Prostate gland (tissue), 2 donors: ENCODE data around the gene SLC6A2.

Experiments
- POLR2A ChIP-seq: fragments of 450-650 bp; IDR thresholded peaks from one replicate; pipeline ENCODE4 v1.6.1; 2016; ENCODE audit warnings: antibody characterized with exemption, mild to moderate bottlenecking
- POLR2AphosphoS5 ChIP-seq: sonication (generic); formaldehyde crosslinking; IDR thresholded peaks from one replicate; pipeline ENCODE4 v1.6.1; 2017; ENCODE audit warnings: antibody characterized with exemption
- TF ChIP-seq, protein P1 (sequence below), 4 experiments: fragments of 200-600 bp in 2 of 4; fragments of 450-650 bp in 2 of 4; sonication (generic) in 2 of 4; IDR thresholded peaks; 1 replicate in 3 of 4; 2 replicates in 1 of 4; pipeline ENCODE4 v1.5.1; 2016 to 2019; ENCODE audit warnings: antibody characterized with exemption in 4 of 4, mild to moderate bottlenecking in 2 of 4, moderate library complexity in 2 of 4

DNA sequence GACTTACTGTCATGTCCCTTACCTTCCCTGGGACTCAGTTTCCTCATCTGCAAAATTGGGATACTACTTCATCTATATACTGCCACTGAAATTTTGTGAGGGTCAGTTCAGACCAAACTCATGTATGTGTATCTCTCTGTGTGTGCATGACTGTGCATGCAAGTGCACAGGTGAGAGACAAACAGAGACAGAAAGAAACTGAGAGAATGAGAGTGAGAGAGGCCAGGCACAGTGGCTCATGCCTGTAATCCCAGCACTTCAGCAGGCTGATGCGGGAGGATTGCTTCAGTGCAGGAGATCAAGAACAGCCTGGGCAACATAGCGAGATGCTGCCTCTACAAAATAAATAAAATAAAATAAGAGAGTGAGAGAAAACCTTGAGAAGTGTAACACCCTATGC is 32.1 kb upstream of the SLC6A2 start:
- TF ChIP-seq, protein P1, sequence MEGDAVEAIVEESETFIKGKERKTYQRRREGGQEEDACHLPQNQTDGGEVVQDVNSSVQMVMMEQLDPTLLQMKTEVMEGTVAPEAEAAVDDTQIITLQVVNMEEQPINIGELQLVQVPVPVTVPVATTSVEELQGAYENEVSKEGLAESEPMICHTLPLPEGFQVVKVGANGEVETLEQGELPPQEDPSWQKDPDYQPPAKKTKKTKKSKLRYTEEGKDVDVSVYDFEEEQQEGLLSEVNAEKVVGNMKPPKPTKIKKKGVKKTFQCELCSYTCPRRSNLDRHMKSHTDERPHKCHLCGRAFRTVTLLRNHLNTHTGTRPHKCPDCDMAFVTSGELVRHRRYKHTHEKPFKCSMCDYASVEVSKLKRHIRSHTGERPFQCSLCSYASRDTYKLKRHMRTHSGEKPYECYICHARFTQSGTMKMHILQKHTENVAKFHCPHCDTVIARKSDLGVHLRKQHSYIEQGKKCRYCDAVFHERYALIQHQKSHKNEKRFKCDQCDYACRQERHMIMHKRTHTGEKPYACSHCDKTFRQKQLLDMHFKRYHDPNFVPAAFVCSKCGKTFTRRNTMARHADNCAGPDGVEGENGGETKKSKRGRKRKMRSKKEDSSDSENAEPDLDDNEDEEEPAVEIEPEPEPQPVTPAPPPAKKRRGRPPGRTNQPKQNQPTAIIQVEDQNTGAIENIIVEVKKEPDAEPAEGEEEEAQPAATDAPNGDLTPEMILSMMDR (IDR thresholded peaks at IDR 0.05), result no peak
- TF ChIP-seq POLR2AphosphoS5 (no peak), POLR2A (no peak)
